ENCODE data around the gene MZF1. TPM values are rescaled to one million over a fixed set of nuclear protein-coding genes. Genes with fewer than 3 reads are reported as not detected.
A peak's percentile ranks its signal among the peaks of the same experiment; 100 is the strongest.
"Not testable (repeated sequence)": the region's sequence is repeated elsewhere in the genome, so short reads cannot be mapped to it uniquely, and the experiment has no call there.

The MZF1 gene
- total RNA-seq, 1 donor from 2014 or later = 12.4 TPM

- DNase-seq (ENCODE audit: low spot score) = no peak
- intact Hi-C loops (cut with DNase I) = no loop called here
Measured at GRCh38 chr19:58545286-58546018, 27.7 kb downstream of the MZF1 start.

- intact Hi-C loops (cut with DNase I) = loop anchor here (1.0 kb wide), 1 partner anchor 45 kb away; no protein-coding TSS in a partner anchor
- no peak for DNase-seq (ENCODE audit: low spot score)
Measured at GRCh38 chr19:58544591-58545285, 28.4 kb downstream of the MZF1 start.

GRCh38 chr19:58543826-58544590 is 29.1 kb downstream of the MZF1 start, which contains the start of gene TRIM28:
TSS of gene TRIM28 (plus strand) at chr19:58544064. CDS start at chr19:58544758, 694 bp downstream.
- intact Hi-C loops (cut with DNase I) = loop anchor here (1.0 kb wide), 1 partner anchor 45 kb away; no protein-coding TSS in a partner anchor
- peak; percentile 99 for DNase-seq (ENCODE audit: low spot score)

DNA sequence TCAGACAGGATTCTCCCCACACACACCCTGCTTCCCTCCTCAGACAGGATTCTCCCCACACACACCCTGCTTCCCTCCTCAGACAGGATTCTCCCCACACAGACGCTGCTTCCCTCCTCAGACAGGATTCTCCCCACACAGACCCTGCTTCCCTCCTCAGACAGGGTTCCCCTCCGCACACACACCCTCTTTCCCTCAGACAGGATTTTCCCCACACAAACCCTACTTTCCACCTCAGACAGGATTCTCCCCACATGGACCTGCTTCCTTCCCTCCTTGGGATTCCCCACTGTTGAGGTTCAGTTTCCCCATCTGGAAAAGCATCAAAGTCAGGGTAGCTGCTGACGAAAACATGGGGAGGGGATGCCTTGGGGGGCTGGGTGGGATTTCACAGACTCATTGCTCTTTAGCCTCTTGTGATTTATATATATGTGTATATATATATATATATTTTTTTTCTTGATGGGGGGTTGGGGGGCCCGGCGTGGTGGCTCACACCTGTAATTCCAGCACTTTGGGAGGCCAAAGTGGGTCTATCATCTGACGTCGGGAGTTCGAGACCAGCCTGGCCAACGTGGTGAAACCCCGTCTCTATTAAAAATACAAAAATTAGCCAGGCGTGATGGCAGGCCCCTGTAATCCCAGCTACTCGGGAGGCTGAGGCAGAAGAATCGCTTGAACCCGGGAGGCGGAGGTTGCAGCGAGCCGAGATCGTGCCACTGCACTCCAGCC is 30.3 kb downstream of the MZF1 start:
- intact Hi-C loops (cut with DNase I); DNase-seq (ENCODE audit: low spot score): not testable (repeated sequence)

DNA sequence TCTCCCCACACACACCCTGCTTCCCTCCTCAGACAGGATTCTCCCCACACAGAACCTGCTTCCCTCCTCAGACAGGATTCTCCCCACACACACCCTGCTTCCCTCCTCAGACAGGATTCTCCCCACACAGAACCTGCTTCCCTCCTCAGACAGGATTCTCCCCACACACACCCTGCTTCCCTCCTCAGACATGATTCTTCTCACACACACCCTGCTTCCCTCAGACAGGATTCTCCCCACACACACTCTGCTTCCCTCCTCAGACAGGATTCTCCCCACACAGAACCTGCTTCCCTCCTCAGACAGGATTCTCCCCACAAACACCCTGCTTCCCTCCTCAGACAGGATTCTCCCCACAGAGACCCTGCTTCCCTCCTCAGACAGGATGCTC is 34.0 kb downstream of the MZF1 start:
- intact Hi-C loops (cut with DNase I); DNase-seq (ENCODE audit: low spot score): not testable (repeated sequence)

DNA sequence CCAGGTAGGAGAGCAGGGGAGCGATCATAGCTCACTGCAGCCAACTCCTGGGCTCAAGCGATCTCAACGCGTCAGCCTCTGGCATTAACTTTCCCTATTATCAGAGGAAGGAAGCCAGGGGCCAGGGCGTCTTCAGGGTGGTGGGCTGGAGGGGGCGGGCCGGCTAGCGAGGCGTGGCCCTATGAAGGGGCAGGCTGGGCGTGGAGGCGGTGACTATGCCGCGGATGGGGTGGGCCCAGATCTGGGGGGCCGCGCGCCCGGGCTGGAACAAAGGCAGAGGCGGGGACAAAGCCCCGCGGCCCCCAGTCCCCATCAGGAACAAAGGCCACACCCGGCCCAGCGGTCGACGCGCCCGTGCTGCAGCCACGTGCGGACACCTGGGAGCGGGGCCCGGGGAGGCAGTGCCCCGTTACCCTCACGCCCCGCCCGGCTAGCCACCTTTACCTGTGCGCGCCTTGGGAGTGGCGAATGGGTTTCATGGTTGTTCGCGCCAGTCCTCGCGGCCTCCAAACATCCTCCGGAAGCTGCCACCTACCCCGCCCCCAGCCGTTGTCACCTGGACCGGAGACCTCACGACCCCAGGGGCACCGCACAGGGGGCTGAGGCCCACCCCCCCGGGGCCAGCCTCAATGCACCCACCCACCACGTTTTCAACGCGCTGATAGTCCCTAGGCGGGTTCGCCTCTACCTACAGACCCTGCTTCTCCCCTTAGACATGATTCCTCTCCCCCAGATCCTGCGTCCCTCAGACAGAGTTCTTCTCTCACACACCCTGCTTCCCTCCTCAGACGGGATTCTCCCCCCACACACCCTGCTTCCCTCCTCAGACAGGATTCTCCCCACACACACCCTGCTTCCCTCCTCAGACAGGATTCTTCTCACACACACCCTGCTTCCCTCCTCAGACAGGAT is 34.6 kb downstream of the MZF1 start:
- no peak for DNase-seq (ENCODE audit: low spot score)
- intact Hi-C loops (cut with DNase I) = no loop called here

- no peak for DNase-seq (ENCODE audit: low spot score)
- intact Hi-C loops (cut with DNase I) = no loop called here
Measured at GRCh38 chr19:58536852-58537798, 36.0 kb downstream of the MZF1 start.

DNA sequence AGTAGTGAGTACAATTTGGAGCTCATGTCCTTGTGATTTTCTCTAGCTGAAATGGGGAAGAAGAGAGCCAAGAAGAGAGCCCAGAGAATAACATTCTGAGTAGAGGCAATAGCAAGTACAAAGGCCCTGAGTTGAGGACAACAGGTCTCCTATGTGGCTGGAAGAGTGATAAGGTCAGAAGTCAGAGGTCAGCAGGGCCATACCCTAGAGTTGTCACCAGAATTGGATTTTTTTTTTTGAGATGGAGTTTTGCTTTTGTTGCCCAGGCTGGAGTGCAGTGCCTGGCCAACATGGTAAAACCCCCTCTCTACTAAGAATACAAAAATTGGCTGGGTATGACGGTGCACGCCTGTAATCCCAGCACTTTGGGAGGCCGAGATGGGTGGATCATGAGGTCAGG is 37.3 kb downstream of the MZF1 start:
- no peak for DNase-seq (ENCODE audit: low spot score)
- intact Hi-C loops (cut with DNase I) = no loop called here

DNA sequence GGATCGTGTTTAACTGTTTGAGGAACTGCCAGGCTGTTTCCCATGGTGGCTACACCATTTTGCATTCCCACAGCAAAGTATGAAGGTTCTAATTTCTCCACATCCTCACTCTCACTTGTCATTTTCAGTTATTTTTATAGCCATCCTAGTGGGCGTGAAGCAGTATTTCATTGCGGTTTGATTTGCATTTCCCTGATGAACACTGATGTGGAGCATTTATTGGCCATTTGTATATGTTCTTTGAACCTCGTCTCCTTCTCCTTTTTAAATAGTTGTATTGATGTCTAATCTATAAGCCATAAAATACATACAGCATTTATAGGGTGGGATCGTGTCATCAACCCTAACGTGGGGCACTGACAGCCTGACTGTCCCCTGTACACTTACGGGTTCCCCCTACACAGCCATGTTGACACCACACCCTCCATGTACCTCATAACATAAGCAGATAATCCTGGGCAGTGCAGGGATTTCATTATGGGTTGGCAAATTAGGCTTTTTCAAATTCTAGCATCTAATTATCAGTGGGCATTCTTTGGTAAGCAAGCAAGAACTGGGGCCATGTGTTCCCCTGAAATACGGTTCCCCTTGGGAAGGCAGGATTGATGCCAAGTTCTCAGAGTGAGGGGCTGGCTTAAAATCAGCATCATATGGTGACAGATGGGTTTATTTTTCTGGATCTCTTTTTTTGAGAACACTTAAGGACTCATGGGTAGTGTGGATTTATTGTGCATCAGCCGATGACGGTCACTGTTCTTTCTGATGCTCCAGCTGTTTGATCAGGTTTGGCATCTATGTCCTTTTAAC is 41.9 kb downstream of the MZF1 start:
- intact Hi-C loops (cut with DNase I) = no loop called here
- DNase-seq (ENCODE audit: low spot score) = no peak

DNA sequence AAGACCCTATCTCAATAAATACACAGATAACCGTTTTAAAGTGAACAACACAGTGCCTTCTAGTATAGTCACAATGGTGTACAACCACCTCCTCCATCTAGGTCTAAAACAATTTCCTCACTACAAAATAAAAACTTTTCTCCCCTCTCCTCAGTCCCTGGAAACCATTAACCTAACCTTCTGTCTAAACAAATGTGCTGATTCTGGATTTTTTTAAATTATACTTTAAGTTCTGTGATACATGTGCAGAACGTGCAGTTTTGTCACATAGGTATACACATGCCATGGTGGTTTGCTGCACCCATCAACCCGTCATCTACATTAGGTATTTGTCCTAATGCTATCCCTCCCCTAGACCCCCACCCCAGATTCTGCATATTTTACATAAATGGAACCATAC is 43.7 kb downstream of the MZF1 start:
- intact Hi-C loops (cut with DNase I) = no loop called here
- DNase-seq (ENCODE audit: low spot score) = no peak

DNA sequence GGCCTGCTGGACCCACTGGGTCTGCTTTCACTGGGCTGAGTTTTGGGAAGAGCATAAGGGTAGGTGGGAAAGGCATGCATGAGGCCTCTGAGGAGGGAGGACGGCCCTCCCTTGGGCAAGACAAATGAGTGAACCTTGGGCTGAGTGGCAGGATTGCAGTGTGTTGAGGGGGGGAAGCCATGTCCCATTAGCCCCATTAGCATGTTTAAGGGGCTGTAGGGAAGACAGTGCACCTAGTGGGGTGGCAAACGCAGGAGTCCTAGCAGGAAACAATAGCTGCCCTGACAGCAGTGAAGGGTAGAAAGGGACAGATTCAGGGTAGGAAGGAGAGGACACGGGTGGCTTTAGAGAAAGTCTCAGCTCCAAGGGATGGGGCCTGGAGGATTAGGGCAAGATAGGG is 50.4 kb downstream of the MZF1 start:
- intact Hi-C loops (cut with DNase I) = no loop called here
- DNase-seq (ENCODE audit: low spot score) = no peak

DNA sequence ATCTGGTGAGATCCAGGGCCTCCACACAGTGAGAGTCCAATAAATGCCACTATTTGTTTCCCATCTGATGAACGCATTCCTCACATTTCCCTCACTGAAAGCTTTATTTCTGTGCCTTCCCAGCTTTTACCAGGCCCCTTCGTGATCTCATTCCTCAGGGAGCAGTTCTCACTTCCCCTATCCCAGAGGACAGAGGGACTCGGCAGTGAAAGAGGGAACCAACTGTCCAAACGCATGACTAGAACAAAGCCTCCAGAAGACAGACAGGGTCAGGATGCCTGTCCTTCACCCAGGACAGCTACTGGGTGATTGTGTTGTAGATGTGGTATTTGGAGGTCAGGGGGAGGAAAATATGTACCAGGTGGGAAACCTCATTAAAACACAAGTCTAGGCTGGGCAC is 51.5 kb downstream of the MZF1 start:
- intact Hi-C loops (cut with DNase I) = no loop called here
- no peak for DNase-seq (ENCODE audit: low spot score)

DNA sequence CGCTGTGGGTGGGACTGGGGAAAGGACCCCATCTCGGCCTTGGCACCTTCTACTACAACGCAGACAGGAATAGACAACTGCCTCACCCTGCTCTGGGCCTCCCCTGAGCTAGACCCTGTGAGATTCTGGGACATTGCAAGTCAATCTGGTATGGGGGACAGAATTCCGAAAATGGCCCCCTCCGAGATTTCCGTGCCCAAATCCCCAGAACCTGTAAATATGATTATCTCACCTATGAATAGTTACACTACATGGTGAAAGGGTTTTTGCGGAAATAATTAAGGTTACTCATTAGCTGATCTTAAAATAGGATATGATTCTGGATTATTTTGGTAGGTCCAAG is 52.9 kb downstream of the MZF1 start:
- intact Hi-C loops (cut with DNase I) = no loop called here
- DNase-seq (ENCODE audit: low spot score) = no peak

GRCh38 chr19:58519355-58520256 is 53.5 kb downstream of the MZF1 start, which contains the start of gene ZBTB45:
TSS of gene ZBTB45 (minus strand) at chr19:58519810. CDS start at chr19:58517673, 2,137 bp downstream.
- intact Hi-C loops (cut with DNase I) = loop anchor here (1.0 to 2.0 kb wide), 2 partner anchors 13 to 35 kb away; partner anchors contain the start of gene CHMP2A
- peak; percentile 94 for DNase-seq (ENCODE audit: low spot score)

DNA sequence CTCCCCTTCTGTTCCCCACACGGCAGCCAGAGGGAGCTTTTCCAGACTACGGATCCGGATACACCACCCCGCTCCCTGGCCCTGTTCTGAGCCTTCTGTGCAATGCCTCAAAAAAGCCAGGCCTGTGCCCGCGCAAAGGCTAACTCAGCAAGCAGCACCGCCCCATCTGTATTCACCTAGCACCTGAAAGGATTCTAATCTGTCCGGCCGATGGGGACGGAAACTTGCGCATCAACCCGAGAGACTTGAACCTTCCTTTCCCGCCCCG is 54.1 kb downstream of the MZF1 start:
- intact Hi-C loops (cut with DNase I) = loop anchor here (1.0 to 2.0 kb wide), 2 partner anchors 13 to 36 kb away; partner anchors contain the start of gene CHMP2A
- no peak for DNase-seq (ENCODE audit: low spot score)
